Measurements from ENCODE around the gene GALR3. TPM values are rescaled to one million over a fixed set of nuclear protein-coding genes. Genes with fewer than 3 reads are reported as not detected.

The GALR3 gene
- total RNA-seq, 1 donor from 2014 or later: not detected

DNA sequence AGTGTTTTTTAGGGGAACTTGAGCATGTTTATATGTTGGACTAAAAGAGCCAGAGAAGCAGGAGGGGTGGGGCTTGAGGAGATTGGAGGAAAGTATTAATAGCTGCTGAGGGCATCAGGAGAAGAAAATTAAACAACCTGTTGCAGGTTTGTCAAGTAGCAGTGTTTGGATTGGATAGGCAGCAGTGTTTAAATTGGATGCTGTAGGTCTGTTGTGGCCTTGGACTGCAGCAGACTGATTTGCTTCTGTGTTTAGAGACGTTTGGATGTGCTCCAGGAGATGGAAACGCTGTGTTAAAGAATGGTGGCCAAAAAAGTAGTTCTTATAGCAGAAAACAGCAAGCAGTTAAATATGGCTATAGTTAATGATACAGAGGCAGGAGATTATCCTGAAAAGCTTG is 31.8 kb downstream of the GALR3 start:
- intact Hi-C loops (cut with DNase I): no loop called here
- DNase-seq (ENCODE audit: extremely low spot score in 2 of 2): no peak
- no peak overlapping the region for H3K27ac ChIP-seq

DNA sequence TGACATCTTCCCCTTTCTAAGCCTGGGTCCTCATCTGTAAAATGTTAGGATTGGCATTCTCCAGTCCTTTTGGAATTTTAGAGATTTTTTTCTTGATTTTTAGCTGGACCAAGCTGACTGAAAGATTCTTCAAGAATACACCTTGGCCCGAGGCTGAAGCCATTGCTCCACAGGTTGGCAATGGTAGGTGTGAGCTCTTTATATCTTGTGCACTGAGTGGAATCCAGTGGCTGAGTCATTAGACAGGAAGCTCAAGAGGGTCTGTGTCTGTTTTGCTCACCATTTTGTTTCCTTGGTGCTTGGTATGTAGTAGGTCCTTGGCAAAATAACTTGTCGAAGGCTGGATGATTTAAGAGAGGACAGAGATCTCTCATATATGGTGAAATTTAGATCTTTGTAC is 32.3 kb downstream of the GALR3 start:
- intact Hi-C loops (cut with DNase I): no loop called here
- TF ChIP-seq, protein P1, sequence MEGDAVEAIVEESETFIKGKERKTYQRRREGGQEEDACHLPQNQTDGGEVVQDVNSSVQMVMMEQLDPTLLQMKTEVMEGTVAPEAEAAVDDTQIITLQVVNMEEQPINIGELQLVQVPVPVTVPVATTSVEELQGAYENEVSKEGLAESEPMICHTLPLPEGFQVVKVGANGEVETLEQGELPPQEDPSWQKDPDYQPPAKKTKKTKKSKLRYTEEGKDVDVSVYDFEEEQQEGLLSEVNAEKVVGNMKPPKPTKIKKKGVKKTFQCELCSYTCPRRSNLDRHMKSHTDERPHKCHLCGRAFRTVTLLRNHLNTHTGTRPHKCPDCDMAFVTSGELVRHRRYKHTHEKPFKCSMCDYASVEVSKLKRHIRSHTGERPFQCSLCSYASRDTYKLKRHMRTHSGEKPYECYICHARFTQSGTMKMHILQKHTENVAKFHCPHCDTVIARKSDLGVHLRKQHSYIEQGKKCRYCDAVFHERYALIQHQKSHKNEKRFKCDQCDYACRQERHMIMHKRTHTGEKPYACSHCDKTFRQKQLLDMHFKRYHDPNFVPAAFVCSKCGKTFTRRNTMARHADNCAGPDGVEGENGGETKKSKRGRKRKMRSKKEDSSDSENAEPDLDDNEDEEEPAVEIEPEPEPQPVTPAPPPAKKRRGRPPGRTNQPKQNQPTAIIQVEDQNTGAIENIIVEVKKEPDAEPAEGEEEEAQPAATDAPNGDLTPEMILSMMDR (IDR thresholded peaks at IDR 0.05): no peak
- TF ChIP-seq POLR2AphosphoS5 (IDR thresholded peaks at IDR 0.05; ENCODE audit: insufficient read depth in 1 of 2, low read depth in 1 of 2) (no peak), POLR2A (IDR thresholded peaks at IDR 0.05) (no peak)
- no peaks in the 10 kb centered on the region for H3K27me3 ChIP-seq
- no peak overlapping the region for H3K27ac ChIP-seq
- no peaks in the 10 kb centered on the region for H3K9me3 ChIP-seq
- H3K4me3 ChIP-seq: no peak overlapping the region
- no peak for DNase-seq (ENCODE audit: extremely low spot score in 2 of 2)
- H3K36me3 ChIP-seq: peaks cover 0 to 68% of the 10 kb centered on the region in 2 donors
- peaks cover 9% of the 10 kb centered on the region for H3K4me1 ChIP-seq

More for the DNA sequence above, 31.8 kb downstream of the GALR3 start:
- H3K36me3 ChIP-seq: peaks cover 0 to 65% of the 10 kb centered on the region in 2 donors
- no peaks in the 10 kb centered on the region for H3K27me3 ChIP-seq
- H3K9me3 ChIP-seq: no peaks in the 10 kb centered on the region
- TF ChIP-seq POLR2A (IDR thresholded peaks at IDR 0.05): no peak
- no peak for TF ChIP-seq POLR2AphosphoS5 (IDR thresholded peaks at IDR 0.05; ENCODE audit: insufficient read depth in 1 of 2, low read depth in 1 of 2)
- TF ChIP-seq, protein P1 (IDR thresholded peaks at IDR 0.05): no peak
- no peak overlapping the region for H3K4me3 ChIP-seq
- peaks cover 14% of the 10 kb centered on the region for H3K4me1 ChIP-seq

GRCh38 chr22:37860796-37861421 is 37.7 kb downstream of the GALR3 start:
- Histone ChIP-seq H3K4me3 (no peak overlapping the region), H3K9me3 (no peaks in the 10 kb centered on the region), H3K27me3 (no peaks in the 10 kb centered on the region), H3K36me3 (peaks cover 0 to 85% of the 10 kb centered on the region in 2 donors), H3K27ac (no peak overlapping the region), H3K4me1 (no peaks in the 10 kb centered on the region)
- no peak for DNase-seq (ENCODE audit: extremely low spot score in 2 of 2)
- TF ChIP-seq POLR2AphosphoS5 (IDR thresholded peaks at IDR 0.05; ENCODE audit: insufficient read depth in 1 of 2, low read depth in 1 of 2) (no peak), POLR2A (IDR thresholded peaks at IDR 0.05) (no peak)
- intact Hi-C loops (cut with DNase I): loop anchor here (5.0 kb wide), 1 partner anchor 44 kb away; no protein-coding TSS in a partner anchor

DNA sequence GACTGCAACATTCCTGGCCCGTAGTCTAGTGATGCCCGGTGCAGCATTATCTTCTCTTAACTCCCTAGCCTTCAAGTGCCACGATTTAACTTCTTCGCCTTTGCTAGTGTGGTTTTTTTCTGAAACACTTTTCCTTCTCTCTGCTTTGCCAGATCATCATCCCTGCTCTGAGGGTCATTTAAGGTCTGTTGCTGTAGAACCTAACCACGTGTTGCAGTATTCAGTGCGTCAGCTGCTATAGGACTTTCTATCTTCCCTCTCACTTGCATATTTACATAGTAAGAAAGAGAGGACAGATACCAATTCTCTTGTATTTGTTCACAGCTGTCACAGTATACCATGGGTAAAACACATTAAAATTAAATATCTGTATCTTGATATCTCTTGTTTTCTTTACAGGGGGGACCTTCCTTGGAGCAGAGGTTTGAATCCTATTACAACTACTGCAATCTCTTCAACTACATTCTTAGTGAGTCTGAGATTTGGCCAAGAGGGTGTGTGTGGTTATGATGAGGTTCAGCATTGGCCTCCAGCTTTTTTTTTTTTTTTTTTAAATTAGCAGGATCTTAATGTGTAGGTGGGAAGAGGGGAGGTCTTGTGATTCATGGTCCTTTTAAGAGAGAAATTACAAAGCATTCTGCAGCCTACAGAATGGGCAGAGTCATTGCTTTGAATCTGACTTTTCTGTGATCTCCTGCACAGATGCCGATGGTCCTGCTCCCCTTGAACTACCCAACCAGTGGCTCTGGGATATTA is 39.6 kb downstream of the GALR3 start:
- H3K36me3 ChIP-seq: peaks cover 0 to 83% of the 10 kb centered on the region in 2 donors

GRCh38 chr22:37865510-37865909 is 42.3 kb downstream of the GALR3 start:
- peaks cover 0 to 82% of the 10 kb centered on the region in 2 donors for H3K36me3 ChIP-seq
- no peaks in the 10 kb centered on the region for H3K4me1 ChIP-seq
- H3K27me3 ChIP-seq: no peaks in the 10 kb centered on the region
- no peak for DNase-seq (ENCODE audit: extremely low spot score in 2 of 2)
- H3K27ac ChIP-seq: no peak overlapping the region
- intact Hi-C loops (cut with DNase I): no loop called here
- no peak for TF ChIP-seq POLR2AphosphoS5 (IDR thresholded peaks at IDR 0.05; ENCODE audit: insufficient read depth in 1 of 2, low read depth in 1 of 2)
- TF ChIP-seq, protein P1 (IDR thresholded peaks at IDR 0.05): no peak
- TF ChIP-seq POLR2A (IDR thresholded peaks at IDR 0.05): no peak
- no peaks in the 10 kb centered on the region for H3K9me3 ChIP-seq
- H3K4me3 ChIP-seq: no peak overlapping the region

More for the DNA sequence above, 39.6 kb downstream of the GALR3 start:
- no peaks in the 10 kb centered on the region for H3K27me3 ChIP-seq
- intact Hi-C loops (cut with DNase I): loop anchor here (5.0 kb wide), 1 partner anchor 45 kb away; no protein-coding TSS in a partner anchor
- no peak for DNase-seq (ENCODE audit: extremely low spot score in 2 of 2)
- TF ChIP-seq POLR2AphosphoS5 (IDR thresholded peaks at IDR 0.05; ENCODE audit: insufficient read depth in 1 of 2, low read depth in 1 of 2): no peak
- H3K27ac ChIP-seq: no peak overlapping the region
- H3K9me3 ChIP-seq: no peaks in the 10 kb centered on the region
- no peak overlapping the region for H3K4me3 ChIP-seq
- no peaks in the 10 kb centered on the region for H3K4me1 ChIP-seq
